Stimulated activated CD4-positive, alpha-beta T cell treated with anti-CD3 and anti-CD28 coated beads, Interleukin-15, amount 100 ng/mL, for 24 hours (primary cell): Measurements from ENCODE around the gene BHLHA9.
A peak's percentile ranks its signal among the peaks of the same experiment; 100 is the strongest.

ENCODE experiments used
- DNase-seq: peaks from one replicate; pipeline ENCODE4 v3.0.0-alpha.2; 2020

The BHLHA9 gene

GRCh38 chr17:1256699-1257098 is 13.5 kb upstream of the BHLHA9 start:
- no peak for DNase-seq

- no peak for DNase-seq
Observed at GRCh38 chr17:1260086-1260769, 10.0 kb upstream of the BHLHA9 start.

DNA sequence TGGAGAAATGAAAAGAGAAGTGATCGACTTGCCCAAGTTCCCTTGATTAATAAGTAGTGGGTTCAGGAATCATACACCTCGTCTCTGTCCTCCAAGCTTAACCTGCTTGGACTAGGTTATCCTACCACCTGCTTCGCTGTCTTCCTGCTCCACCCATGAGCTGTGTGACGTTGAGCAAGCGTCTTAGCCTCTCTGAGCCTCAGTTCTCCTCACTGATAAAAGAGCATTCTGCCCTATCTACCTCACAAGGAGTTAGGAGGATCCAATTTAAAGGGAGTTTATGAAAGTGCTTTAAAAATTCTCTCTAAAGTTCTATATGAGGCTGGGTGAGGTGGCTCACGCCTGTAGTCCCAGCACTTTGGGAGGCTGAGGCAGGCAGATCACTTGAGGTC is 9.5 kb upstream of the BHLHA9 start:
- no peak for DNase-seq

DNA sequence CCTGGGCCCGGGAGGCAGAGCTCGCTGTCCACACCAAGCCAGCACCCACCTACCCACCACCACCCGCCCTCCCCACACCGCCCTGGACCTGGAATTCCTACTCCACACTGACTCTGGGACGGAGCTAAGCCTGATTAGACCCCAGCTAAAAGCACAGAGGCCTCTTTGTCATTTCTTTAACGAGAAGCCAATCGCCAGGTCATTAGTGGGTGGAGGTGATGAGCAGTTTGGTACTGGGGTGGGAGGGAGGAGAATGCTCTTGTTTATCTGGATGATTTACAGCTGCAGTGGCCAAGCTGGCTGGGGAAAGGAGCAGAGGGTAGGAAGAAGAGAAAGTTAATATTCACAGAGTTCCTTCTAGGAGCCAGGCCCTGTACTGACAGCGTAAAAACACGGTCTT is 6.0 kb upstream of the BHLHA9 start:
- DNase-seq: no peak

DNA sequence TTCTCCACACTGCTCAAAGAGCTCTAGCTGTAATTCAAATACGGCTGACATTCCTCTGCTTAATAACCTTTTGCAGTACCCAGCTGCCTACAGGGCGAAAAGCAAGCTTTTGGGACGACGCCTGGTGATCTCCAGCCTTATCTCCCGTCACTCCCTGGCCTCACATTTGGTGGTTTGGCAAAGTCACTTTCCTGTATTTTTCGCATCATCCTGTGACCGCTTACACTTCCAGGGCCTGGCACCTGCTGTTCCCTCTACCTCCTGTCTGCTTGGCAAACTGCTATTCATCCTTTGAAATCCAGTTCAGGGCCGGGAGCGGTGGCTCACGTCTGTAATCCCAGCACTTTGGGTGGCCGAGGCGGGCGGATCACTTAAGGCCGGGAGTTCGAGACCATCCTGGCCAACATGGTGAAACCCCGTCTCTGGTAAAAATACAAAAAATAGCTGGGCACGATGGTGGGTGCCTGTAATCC is 2.7 kb upstream of the BHLHA9 start:
- no peak for DNase-seq

- no peak for DNase-seq
Observed at GRCh38 chr17:1271030-1271423, 783 bp downstream of the BHLHA9 start.

GRCh38 chr17:1271441-1271840 is 1.2 kb downstream of the BHLHA9 start:
- DNase-seq: no peak

- DNase-seq: no peak
Observed at GRCh38 chr17:1272701-1273100, 2.5 kb downstream of the BHLHA9 start.

GRCh38 chr17:1273492-1274244 is 3.4 kb downstream of the BHLHA9 start:
- DNase-seq: no peak

DNA sequence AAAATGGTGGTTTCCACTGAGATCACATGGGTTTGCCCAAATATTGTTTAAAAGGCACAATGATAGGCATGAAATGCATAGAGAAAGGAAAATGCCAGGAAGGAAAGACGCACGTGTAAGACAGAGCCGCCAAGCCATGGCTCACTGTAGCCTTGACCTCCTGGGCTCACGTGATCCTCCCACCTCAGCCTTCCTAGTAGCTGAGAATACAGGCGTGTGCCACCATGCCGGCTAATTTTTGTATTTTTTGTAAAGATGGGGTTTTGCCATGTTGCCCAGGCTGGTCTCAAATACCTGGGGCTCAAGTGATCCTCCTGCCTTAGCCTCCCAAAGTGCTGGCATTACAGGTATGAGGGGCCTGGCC is 4.0 kb downstream of the BHLHA9 start:
- no peak for DNase-seq

DNA sequence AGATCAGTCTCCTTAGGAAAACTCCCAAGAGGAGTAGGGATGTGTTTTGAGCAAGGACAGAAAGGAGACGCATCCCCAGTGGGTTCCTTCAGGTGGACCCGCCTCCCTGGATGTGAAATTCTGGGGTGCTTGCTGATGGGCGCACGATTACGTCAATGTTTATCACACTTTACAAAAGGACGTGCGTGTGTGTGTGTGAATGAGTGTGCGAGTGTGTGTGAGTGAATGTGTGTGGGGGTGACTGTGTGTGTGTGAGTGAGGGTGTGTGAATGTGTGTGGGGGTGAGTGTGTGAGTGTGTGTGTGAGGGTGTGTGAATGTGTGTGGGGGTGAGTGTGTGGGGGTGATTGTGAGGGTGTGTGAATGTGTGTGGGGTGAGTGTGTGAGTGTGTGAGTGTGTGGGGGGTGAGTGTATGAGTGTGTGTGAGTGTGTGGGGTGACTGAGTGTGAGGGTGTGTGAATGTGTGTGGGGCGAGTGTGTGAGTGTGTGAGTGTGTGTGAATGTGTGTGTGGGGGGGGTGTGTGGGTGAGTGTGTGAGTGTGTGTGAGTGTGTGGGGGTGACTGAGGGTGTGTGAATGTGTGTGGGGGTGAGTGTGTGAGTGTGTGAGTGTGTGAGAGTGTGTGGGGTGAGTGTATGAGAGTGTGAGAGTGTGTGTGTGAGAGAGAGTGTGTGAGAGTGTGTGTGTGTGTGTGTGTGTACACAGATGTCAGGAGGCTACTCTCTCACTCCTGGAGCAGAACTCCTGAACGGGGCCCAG is 5.1 kb downstream of the BHLHA9 start:
- DNase-seq: no peak

- DNase-seq: peak; percentile 82
Observed at GRCh38 chr17:1275962-1276736, 5.9 kb downstream of the BHLHA9 start.

DNA sequence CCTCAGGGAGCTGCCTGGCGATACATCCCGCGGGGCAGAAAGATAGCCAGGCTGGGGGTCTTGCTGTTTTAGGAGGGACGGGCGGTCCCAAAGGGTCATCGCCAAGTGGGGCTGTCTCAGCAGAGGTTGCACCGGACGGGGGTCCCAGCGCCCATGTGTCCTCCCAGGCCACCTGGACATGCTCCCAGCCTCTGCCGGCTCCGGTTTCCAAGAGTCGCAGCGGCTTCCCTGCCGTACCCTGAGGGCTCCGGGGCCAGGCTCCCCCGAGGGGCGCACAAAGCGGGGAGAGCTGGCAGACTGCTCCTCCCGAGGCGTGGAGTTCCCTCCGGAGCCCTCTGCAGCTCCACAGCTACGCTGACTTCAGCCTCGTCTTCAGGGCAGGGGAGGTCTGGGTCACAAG is 10.4 kb downstream of the BHLHA9 start:
- DNase-seq: no peak

DNA sequence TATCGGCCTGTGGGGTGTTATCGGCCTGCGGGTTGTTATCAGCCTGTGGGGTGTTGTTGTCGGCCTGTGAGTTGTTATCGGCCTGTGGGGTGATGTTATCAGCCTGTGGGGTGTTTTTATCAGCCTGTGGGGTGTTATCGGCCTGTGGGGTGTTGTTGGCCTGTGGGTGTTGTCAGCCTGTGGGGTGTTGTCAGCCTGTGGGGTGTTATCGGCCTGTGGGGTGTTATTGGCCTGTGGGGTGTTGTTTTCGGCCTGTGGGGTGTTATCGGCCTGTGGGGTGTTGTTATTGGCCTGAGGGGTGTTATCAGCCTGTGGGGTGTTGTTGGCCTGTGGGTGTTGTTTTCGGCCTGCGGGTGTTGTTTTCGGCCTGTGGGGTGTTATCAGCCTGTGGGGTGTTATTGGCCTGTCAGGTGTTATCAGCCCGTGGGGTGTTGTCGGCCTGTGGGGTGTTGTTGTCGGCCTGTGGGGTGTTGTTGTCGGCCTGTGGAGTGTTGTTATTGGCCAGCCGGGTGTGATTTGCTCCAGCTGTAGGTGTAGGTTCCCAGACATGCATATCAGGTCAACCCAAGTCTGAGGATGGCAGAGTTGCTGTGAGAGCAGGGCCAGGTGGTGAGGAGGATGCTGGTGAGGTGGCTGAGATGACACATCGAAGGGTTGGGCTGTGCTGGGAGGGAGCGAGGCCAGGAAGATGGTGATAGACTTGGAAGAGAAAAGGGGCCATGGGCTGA is 16.3 kb downstream of the BHLHA9 start:
- DNase-seq: no peak

- DNase-seq: no peak
Observed at GRCh38 chr17:1289695-1290094, 19.5 kb downstream of the BHLHA9 start.

- DNase-seq: no peak
Observed at GRCh38 chr17:1290676-1291075, 20.4 kb downstream of the BHLHA9 start.

- DNase-seq: peak; percentile 63
Observed at GRCh38 chr17:1294157-1294717, 24.0 kb downstream of the BHLHA9 start.

DNA sequence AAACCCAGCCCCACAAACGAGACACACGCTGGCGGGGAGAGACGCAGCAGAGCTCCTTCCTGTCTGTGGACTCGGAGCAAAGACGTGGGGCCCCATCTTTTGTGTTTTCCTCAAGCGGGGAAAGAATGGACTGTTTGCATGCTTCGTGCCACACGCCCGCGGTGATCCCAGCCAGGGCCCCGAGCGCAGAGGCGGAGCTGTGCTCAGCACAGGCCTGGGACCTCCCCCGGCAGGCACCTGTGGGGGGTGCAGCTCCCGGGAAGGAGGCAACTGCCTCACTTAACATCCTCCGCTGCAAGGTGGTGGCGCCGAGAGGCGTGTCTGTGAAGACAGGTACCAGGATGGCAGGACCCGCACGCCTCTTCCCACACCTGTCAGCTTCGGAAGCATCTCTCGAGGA is 28.4 kb downstream of the BHLHA9 start:
- peak; percentile 62 for DNase-seq

GRCh38 chr17:1299552-1300370 is 29.5 kb downstream of the BHLHA9 start:
- no peak for DNase-seq

GRCh38 chr17:1300371-1300905 is 30.2 kb downstream of the BHLHA9 start:
- DNase-seq: no peak

DNA sequence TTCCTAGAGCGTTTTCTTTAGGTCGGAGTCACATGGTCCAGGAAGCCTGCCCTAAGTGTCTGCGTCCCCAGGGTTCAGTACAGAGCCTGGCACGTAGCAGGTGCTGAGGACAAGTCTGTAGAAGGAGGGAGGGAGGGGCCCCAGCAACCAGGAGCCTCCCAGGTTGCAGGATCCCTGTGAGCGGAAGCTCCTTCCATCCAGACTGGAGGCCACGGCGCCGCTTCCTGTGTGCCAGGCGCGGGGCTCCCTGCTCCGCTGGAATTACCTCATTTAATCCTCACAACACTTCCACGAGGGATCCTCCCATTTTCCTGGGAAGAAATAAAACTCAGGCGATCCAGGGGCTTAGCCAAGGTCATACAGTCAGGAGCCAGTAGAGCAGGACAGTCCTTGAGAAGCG is 31.3 kb downstream of the BHLHA9 start:
- no peak for DNase-seq
